ENCODE results near the gene FARP2. TPM values are rescaled to one million over a fixed set of nuclear protein-coding genes. Genes with fewer than 3 reads are reported as not detected.

The FARP2 gene
- total RNA-seq, 4 donors from 2014 or later: 42.7 to 229 (median 93.2) TPM

DNA sequence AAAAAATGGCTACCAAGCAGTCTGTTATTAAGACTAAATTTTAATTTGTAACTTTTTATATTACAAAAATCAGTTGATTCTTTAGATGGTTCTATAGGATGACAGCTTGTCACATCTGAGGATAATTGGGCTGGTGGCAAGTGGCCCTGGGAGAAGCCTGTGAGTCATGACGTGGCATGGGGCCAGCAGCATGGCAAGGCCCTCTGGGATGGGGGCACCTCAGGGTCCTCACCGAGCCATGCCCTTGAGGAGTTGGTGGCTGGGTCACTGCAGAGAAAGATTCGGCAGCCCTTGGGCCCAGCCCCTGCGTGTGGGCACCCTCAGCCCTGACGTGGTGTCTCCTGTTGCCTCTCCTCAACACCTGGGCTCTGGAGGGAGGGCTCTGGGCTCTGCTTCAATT, 102.6 kb downstream of the FARP2 start:
- no peak overlapping the region for H3K27ac ChIP-seq
- no peak for DNase-seq (ENCODE audit: low spot score in 2 of 2)
- TF ChIP-seq POLR2A (IDR thresholded peaks at IDR 0.05) (no peak), EP300 (IDR thresholded peaks at IDR 0.05) (no peak)
- TF ChIP-seq, protein P1, sequence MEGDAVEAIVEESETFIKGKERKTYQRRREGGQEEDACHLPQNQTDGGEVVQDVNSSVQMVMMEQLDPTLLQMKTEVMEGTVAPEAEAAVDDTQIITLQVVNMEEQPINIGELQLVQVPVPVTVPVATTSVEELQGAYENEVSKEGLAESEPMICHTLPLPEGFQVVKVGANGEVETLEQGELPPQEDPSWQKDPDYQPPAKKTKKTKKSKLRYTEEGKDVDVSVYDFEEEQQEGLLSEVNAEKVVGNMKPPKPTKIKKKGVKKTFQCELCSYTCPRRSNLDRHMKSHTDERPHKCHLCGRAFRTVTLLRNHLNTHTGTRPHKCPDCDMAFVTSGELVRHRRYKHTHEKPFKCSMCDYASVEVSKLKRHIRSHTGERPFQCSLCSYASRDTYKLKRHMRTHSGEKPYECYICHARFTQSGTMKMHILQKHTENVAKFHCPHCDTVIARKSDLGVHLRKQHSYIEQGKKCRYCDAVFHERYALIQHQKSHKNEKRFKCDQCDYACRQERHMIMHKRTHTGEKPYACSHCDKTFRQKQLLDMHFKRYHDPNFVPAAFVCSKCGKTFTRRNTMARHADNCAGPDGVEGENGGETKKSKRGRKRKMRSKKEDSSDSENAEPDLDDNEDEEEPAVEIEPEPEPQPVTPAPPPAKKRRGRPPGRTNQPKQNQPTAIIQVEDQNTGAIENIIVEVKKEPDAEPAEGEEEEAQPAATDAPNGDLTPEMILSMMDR (IDR thresholded peaks at IDR 0.05): no peak
- H3K9me3 ChIP-seq: no peaks in the 10 kb centered on the region
- no peaks in the 10 kb centered on the region for H3K4me1 ChIP-seq
- H3K27me3 ChIP-seq: no peaks in the 10 kb centered on the region
- WGBS, 2 donors: 65 to 69% methylated on average over 4 to 5 of the region's 5 CpGs
- no peak overlapping the region for H3K4me3 ChIP-seq
- H3K36me3 ChIP-seq: peaks cover 0 to 15% (median 0%) of the 10 kb centered on the region in 3 donors

DNA sequence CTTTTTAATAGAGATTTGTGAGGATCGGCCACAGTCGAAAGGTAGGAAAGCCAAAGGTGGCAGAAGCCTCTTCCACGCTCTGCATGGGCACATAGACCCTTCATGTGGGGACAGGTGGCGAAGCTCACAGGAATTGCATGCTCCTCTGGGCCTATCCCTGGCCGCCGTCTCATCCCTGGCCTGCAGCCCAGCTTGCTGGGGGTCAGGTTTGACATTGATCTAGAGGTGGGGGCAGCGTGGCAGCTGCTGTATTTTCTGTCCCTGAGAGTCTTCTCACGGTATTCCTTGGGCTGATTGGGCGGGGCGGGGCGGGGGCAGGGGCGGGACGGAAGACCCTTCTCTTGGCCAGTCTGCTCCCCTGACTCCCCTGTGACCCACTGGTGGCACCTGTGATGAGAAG, 103.4 kb downstream of the FARP2 start:
- 83 to 92% methylated on average over 9 to 13 of the region's 13 CpGs for WGBS, 2 donors
- H3K4me3 ChIP-seq: no peak overlapping the region

DNA sequence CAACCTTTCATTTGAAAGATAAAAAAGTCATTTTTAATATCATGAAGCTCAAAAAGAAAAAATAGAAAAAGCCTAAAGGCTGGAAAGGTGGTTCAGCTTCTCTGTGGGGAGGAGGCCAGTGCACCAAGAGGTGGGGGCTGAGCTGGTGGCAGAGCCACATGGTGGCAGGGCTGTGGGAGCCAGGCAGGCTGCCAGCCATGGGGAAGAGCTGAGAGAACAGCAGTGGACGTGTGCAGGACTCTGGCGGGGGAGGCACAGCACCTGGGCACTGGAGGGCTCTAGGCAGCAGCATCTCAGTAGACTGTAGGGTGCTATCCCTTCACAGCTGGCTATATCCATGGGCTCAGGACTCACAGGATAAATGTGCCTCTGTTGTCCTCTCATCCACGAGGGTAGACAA, 104.5 kb downstream of the FARP2 start:
- Histone ChIP-seq H3K4me3 (no peak overlapping the region), H3K36me3 (peaks cover 0 to 34% (median 0%) of the 10 kb centered on the region in 3 donors), H3K27ac (no peak overlapping the region), H3K4me1 (no peaks in the 10 kb centered on the region), H3K9me3 (no peaks in the 10 kb centered on the region), H3K27me3 (no peaks in the 10 kb centered on the region)
- TF ChIP-seq EP300 (IDR thresholded peaks at IDR 0.05) (no peak), POLR2A (IDR thresholded peaks at IDR 0.05) (no peak)
- TF ChIP-seq, protein P1 (IDR thresholded peaks at IDR 0.05): no peak
- no peak for DNase-seq (ENCODE audit: low spot score in 2 of 2)
- WGBS, 2 donors: 67 to 74% methylated on average over 3 of the region's 3 CpGs

More for the DNA sequence above, 103.4 kb downstream of the FARP2 start:
- Histone ChIP-seq H3K9me3 (no peaks in the 10 kb centered on the region), H3K27ac (no peak overlapping the region), H3K27me3 (no peaks in the 10 kb centered on the region), H3K4me1 (no peaks in the 10 kb centered on the region), H3K36me3 (peaks cover 0 to 23% (median 0%) of the 10 kb centered on the region in 3 donors)
- no peak for DNase-seq (ENCODE audit: low spot score in 2 of 2)
- TF ChIP-seq, protein P1 (IDR thresholded peaks at IDR 0.05): no peak
- TF ChIP-seq EP300 (IDR thresholded peaks at IDR 0.05): no peak
- TF ChIP-seq POLR2A (IDR thresholded peaks at IDR 0.05): no peak

DNA sequence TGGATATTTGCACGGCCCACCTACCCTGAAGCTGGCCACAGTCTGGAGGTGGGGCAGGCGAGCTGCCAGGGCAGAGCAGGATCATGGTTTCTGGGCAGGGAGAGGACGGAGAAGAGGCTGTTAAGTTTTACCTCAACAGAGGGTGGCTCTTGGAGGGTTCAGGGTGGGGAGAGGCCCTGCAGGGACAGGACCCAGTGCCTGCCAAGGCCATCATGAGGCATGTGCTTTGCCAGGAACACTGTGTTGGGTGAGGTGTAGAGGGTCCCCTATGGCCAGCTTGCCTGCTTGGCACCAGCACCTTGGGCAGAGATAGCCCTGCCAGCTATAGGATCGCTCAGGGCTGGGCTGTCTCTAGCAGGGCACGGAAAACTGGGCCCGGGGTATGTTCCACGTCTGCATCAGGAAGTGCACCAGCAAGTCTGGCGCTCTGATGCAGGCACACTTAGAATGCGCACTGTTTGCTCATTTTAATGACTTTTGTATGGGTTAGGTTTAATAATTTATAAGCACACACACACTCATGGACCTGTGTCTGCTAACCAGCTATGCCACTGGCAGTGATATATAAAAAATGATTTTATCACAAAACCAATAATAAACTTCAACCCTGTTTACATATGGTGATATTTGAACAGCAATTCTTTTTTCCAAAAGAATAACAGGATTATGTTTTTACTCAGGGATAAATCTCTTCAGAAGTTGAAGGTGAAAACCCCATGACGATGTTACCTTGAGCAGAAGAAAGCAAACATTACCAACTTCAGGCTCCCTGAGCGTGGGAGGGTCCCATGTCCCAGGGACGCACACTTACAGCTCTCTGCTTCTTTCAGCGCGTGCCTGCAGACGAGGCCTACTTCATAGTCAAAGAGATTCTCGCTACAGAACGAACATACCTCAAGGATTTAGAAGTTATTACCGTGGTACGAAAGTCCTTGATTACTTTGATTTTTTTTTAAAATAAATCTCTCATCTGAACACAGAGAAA, 105.9 kb downstream of the FARP2 start:
- Histone ChIP-seq H3K4me1 (no peaks in the 10 kb centered on the region), H3K36me3 (peaks cover 0 to 43% (median 0%) of the 10 kb centered on the region in 3 donors), H3K9me3 (no peaks in the 10 kb centered on the region), H3K4me3 (no peak overlapping the region), H3K27me3 (no peaks in the 10 kb centered on the region), H3K27ac (no peak overlapping the region)
- no peak for DNase-seq (ENCODE audit: low spot score in 2 of 2)
- 94% methylated on average over 19 of the region's 19 CpGs for WGBS, 2 donors
- TF ChIP-seq, protein P1 (IDR thresholded peaks at IDR 0.05): no peak
- TF ChIP-seq EP300 (IDR thresholded peaks at IDR 0.05): no peak
- TF ChIP-seq POLR2A (IDR thresholded peaks at IDR 0.05): no peak
